ENCODE measurements around the gene IDH1.

IDH1 gene

DNA sequence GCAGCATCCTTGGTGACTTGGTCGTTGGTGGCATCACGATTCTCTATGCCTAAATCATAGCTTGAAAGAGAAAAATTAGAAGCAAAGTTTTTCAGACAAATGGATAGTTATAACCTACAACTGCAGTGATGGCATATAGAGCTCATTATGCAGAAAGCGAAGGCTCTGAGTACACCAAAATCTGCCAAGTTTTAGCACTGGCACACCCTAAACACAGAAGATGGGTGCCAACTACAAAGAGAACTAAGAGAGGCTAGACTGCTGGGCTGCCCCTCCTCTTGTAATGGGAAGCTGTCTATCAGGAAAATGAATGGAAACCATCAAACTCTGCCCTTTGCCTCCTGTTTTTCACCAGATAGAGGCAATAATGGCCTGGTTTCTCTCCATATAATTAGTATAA, 6.3 kb downstream of the IDH1 start:
- Histone ChIP-seq H3K9me3 (ENCODE audit: control insufficient read depth in 1 of 2, low read length in 2 of 2) (no peaks in the 10 kb centered on the region), H3K4me3 (ENCODE audit: low read depth in 1 of 2, low read length in 2 of 2) (no peak overlapping the region), H3K36me3 (ENCODE audit: control insufficient read depth in 1 of 2, insufficient read depth in 2 of 2, low read length in 2 of 2) (peaks cover 35 to 76% of the 10 kb centered on the region in 2 donors), H3K27ac (ENCODE audit: low read depth, low read length) (no peak overlapping the region), H3K27me3 (ENCODE audit: control insufficient read depth in 1 of 2, insufficient read depth in 2 of 2, low read length in 2 of 2) (no peaks in the 10 kb centered on the region), H3K9ac (ENCODE audit: low read depth in 1 of 2, low read length in 2 of 2) (no peak overlapping the region), H3K4me1 (ENCODE audit: control insufficient read depth in 1 of 2, insufficient read depth in 2 of 2, low read length in 2 of 2) (peaks cover 19 to 51% of the 10 kb centered on the region in 2 donors)

GRCh38 chr2:208245746-208246145, 9.1 kb downstream of the IDH1 start:
- H3K27ac ChIP-seq (ENCODE audit: low read depth, low read length) = no peak overlapping the region
- H3K9ac ChIP-seq (ENCODE audit: low read depth in 1 of 2, low read length in 2 of 2) = no peak overlapping the region
- no peaks in the 10 kb centered on the region for H3K9me3 ChIP-seq (ENCODE audit: control insufficient read depth in 1 of 2, low read length in 2 of 2)
- peaks cover 42 to 80% of the 10 kb centered on the region in 2 donors for H3K36me3 ChIP-seq (ENCODE audit: control insufficient read depth in 1 of 2, insufficient read depth in 2 of 2, low read length in 2 of 2)
- no peaks in the 10 kb centered on the region for H3K27me3 ChIP-seq (ENCODE audit: control insufficient read depth in 1 of 2, insufficient read depth in 2 of 2, low read length in 2 of 2)
- H3K4me1 ChIP-seq (ENCODE audit: control insufficient read depth in 1 of 2, insufficient read depth in 2 of 2, low read length in 2 of 2) = peaks cover 0 to 31% of the 10 kb centered on the region in 2 donors
- no peak overlapping the region for H3K4me3 ChIP-seq (ENCODE audit: low read depth in 1 of 2, low read length in 2 of 2)

- Histone ChIP-seq H3K36me3 (ENCODE audit: control insufficient read depth in 1 of 2, insufficient read depth in 2 of 2, low read length in 2 of 2) (peaks cover 46 to 79% of the 10 kb centered on the region in 2 donors), H3K27me3 (ENCODE audit: control insufficient read depth in 1 of 2, insufficient read depth in 2 of 2, low read length in 2 of 2) (no peaks in the 10 kb centered on the region), H3K9ac (ENCODE audit: low read depth in 1 of 2, low read length in 2 of 2) (no peak overlapping the region), H3K4me1 (ENCODE audit: control insufficient read depth in 1 of 2, insufficient read depth in 2 of 2, low read length in 2 of 2) (peaks cover 0 to 26% of the 10 kb centered on the region in 2 donors), H3K27ac (ENCODE audit: low read depth, low read length) (no peak overlapping the region), H3K4me3 (ENCODE audit: low read depth in 1 of 2, low read length in 2 of 2) (no peak overlapping the region), H3K9me3 (ENCODE audit: control insufficient read depth in 1 of 2, low read length in 2 of 2) (no peaks in the 10 kb centered on the region)
Measured at GRCh38 chr2:208244422-208244821, 10.4 kb downstream of the IDH1 start.

DNA sequence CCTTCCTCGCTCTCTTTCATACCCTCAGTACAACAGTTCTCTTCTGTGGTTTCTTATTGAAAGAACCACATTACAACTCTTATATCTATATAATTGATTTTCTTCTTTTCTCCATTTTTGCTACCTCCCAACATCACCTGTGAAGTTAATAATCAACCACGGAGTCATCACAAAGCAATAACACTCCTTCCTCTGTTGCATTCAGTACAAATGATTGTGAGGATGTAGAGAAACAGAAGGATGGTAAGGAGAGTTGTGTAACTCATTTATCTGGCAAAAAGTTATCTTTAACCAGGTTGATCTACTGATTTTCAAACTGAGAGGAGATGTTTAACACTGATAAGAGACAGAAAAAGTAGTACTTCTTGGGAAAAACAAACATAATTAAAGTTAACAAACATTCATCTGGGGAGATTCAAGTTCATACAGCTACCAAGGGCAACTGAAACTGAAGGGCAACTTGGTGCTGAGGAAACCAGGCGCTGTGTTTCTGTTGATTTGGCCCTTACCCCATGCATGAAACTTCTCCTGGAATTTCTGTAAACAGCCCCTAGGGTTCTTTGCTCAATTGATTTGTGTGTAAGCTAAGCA, 14.2 kb downstream of the IDH1 start:
- H3K4me1 ChIP-seq (ENCODE audit: control insufficient read depth in 1 of 2, insufficient read depth in 2 of 2, low read length in 2 of 2) = peaks cover 0 to 17% of the 10 kb centered on the region in 2 donors
- H3K9me3 ChIP-seq (ENCODE audit: control insufficient read depth in 1 of 2, low read length in 2 of 2) = no peaks in the 10 kb centered on the region
- peaks cover 48 to 69% of the 10 kb centered on the region in 2 donors for H3K36me3 ChIP-seq (ENCODE audit: control insufficient read depth in 1 of 2, insufficient read depth in 2 of 2, low read length in 2 of 2)
- H3K4me3 ChIP-seq (ENCODE audit: low read depth in 1 of 2, low read length in 2 of 2) = no peak overlapping the region
- H3K27me3 ChIP-seq (ENCODE audit: control insufficient read depth in 1 of 2, insufficient read depth in 2 of 2, low read length in 2 of 2) = no peaks in the 10 kb centered on the region
- H3K27ac ChIP-seq (ENCODE audit: low read depth, low read length) = no peak overlapping the region
- H3K9ac ChIP-seq (ENCODE audit: low read depth in 1 of 2, low read length in 2 of 2) = no peak overlapping the region

- Histone ChIP-seq H3K4me3 (ENCODE audit: low read depth in 1 of 2, low read length in 2 of 2) (no peak overlapping the region), H3K27me3 (ENCODE audit: control insufficient read depth in 1 of 2, insufficient read depth in 2 of 2, low read length in 2 of 2) (no peaks in the 10 kb centered on the region), H3K27ac (ENCODE audit: low read depth, low read length) (no peak overlapping the region), H3K36me3 (ENCODE audit: control insufficient read depth in 1 of 2, insufficient read depth in 2 of 2, low read length in 2 of 2) (peaks cover 46 to 70% of the 10 kb centered on the region in 2 donors), H3K9ac (ENCODE audit: low read depth in 1 of 2, low read length in 2 of 2) (no peak overlapping the region), H3K9me3 (ENCODE audit: control insufficient read depth in 1 of 2, low read length in 2 of 2) (no peaks in the 10 kb centered on the region), H3K4me1 (ENCODE audit: control insufficient read depth in 1 of 2, insufficient read depth in 2 of 2, low read length in 2 of 2) (peaks cover 0 to 14% of the 10 kb centered on the region in 2 donors)
Measured at GRCh38 chr2:208239770-208240493, 14.9 kb downstream of the IDH1 start.

DNA sequence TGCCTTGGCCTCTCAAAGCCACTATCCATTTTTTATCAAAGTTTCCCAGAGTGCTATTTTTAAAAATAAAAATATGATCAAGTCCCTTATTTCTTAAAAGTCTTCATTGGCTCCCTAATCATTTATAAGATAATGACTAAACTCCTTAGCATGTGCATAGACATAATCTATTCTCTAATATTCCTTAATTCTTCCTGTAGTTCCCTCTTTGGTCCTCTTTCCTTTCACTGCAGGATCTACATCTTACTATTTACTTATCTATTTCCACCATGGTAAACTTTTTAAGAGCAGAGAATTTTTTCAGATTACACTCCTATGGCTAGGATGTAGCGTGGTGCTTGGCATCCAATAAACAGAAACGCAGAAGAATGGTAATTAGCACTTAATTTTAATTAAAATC, 19.0 kb downstream of the IDH1 start:
- no peak overlapping the region for H3K4me3 ChIP-seq (ENCODE audit: low read depth in 1 of 2, low read length in 2 of 2)
- no peaks in the 10 kb centered on the region for H3K9me3 ChIP-seq (ENCODE audit: control insufficient read depth in 1 of 2, low read length in 2 of 2)
- no peak overlapping the region for H3K9ac ChIP-seq (ENCODE audit: low read depth in 1 of 2, low read length in 2 of 2)
- H3K27ac ChIP-seq (ENCODE audit: low read depth, low read length) = no peak overlapping the region
- no peaks in the 10 kb centered on the region for H3K27me3 ChIP-seq (ENCODE audit: control insufficient read depth in 1 of 2, insufficient read depth in 2 of 2, low read length in 2 of 2)
- H3K36me3 ChIP-seq (ENCODE audit: control insufficient read depth in 1 of 2, insufficient read depth in 2 of 2, low read length in 2 of 2) = peaks cover 22 to 38% of the 10 kb centered on the region in 2 donors
- no peaks in the 10 kb centered on the region for H3K4me1 ChIP-seq (ENCODE audit: control insufficient read depth in 1 of 2, insufficient read depth in 2 of 2, low read length in 2 of 2)

GRCh38 chr2:208234786-208235185, 20.1 kb downstream of the IDH1 start:
- H3K27ac ChIP-seq (ENCODE audit: low read depth, low read length) = no peak overlapping the region
- no peak overlapping the region for H3K9ac ChIP-seq (ENCODE audit: low read depth in 1 of 2, low read length in 2 of 2)
- H3K4me1 ChIP-seq (ENCODE audit: control insufficient read depth in 1 of 2, insufficient read depth in 2 of 2, low read length in 2 of 2) = no peaks in the 10 kb centered on the region
- no peak overlapping the region for H3K4me3 ChIP-seq (ENCODE audit: low read depth in 1 of 2, low read length in 2 of 2)
- peaks cover 16 to 30% of the 10 kb centered on the region in 2 donors for H3K36me3 ChIP-seq (ENCODE audit: control insufficient read depth in 1 of 2, insufficient read depth in 2 of 2, low read length in 2 of 2)
- H3K9me3 ChIP-seq (ENCODE audit: control insufficient read depth in 1 of 2, low read length in 2 of 2) = no peaks in the 10 kb centered on the region
- no peaks in the 10 kb centered on the region for H3K27me3 ChIP-seq (ENCODE audit: control insufficient read depth in 1 of 2, insufficient read depth in 2 of 2, low read length in 2 of 2)

GRCh38 chr2:208228476-208228875, 26.4 kb downstream of the IDH1 start:
- H3K27ac ChIP-seq (ENCODE audit: low read depth, low read length) = no peak overlapping the region
- H3K9ac ChIP-seq (ENCODE audit: low read depth in 1 of 2, low read length in 2 of 2) = no peak overlapping the region
- no peaks in the 10 kb centered on the region for H3K4me1 ChIP-seq (ENCODE audit: control insufficient read depth in 1 of 2, insufficient read depth in 2 of 2, low read length in 2 of 2)
- no peaks in the 10 kb centered on the region for H3K27me3 ChIP-seq (ENCODE audit: control insufficient read depth in 1 of 2, insufficient read depth in 2 of 2, low read length in 2 of 2)
- no peaks in the 10 kb centered on the region for H3K36me3 ChIP-seq (ENCODE audit: control insufficient read depth in 1 of 2, insufficient read depth in 2 of 2, low read length in 2 of 2)
- no peaks in the 10 kb centered on the region for H3K9me3 ChIP-seq (ENCODE audit: control insufficient read depth in 1 of 2, low read length in 2 of 2)
- H3K4me3 ChIP-seq (ENCODE audit: low read depth in 1 of 2, low read length in 2 of 2) = no peak overlapping the region

DNA sequence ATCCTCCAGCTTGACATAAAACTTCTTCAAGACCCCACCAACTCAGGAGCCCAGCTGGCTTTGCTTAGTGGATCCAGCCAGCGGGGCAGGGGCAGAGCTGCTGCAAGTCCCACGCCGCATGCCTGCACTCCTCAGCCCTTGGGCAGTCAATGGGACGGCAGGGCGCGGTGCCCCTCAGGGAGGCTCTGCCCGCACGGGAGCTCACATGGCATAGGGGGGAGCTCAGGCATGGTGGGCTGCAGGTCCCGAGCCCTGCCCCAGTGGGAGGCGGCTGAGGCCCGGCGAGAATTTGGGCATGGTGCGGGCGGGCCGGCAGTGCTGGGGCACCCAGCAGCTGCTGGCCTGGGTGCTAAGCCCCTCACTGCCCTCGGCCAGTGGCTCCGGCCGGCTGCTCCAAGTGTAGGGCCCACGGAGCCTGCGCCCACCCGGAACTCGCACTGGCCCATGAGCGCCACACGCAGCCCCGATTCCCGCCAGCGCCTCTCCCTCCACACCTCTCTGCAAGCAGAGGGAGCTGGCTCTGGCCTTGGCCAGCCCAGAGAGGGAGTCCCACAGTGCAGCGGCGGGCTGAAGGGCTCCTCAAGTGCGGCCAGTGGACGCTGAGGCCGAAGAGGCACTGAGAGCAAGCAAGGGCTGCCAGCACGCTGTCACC, 27.2 kb downstream of the IDH1 start:
- no peaks in the 10 kb centered on the region for H3K9me3 ChIP-seq (ENCODE audit: control insufficient read depth in 1 of 2, low read length in 2 of 2)
- no peak overlapping the region for H3K9ac ChIP-seq (ENCODE audit: low read depth in 1 of 2, low read length in 2 of 2)
- H3K4me3 ChIP-seq (ENCODE audit: low read depth in 1 of 2, low read length in 2 of 2) = no peak overlapping the region
- no peaks in the 10 kb centered on the region for H3K27me3 ChIP-seq (ENCODE audit: control insufficient read depth in 1 of 2, insufficient read depth in 2 of 2, low read length in 2 of 2)
- H3K4me1 ChIP-seq (ENCODE audit: control insufficient read depth in 1 of 2, insufficient read depth in 2 of 2, low read length in 2 of 2) = no peaks in the 10 kb centered on the region
- no peaks in the 10 kb centered on the region for H3K36me3 ChIP-seq (ENCODE audit: control insufficient read depth in 1 of 2, insufficient read depth in 2 of 2, low read length in 2 of 2)
- H3K27ac ChIP-seq (ENCODE audit: low read depth, low read length) = no peak overlapping the region

GRCh38 chr2:208224802-208225201, 30.1 kb downstream of the IDH1 start:
- no peaks in the 10 kb centered on the region for H3K27me3 ChIP-seq (ENCODE audit: control insufficient read depth in 1 of 2, insufficient read depth in 2 of 2, low read length in 2 of 2)
- H3K9ac ChIP-seq (ENCODE audit: low read depth in 1 of 2, low read length in 2 of 2) = no peak overlapping the region
- no peak overlapping the region for H3K27ac ChIP-seq (ENCODE audit: low read depth, low read length)
- H3K36me3 ChIP-seq (ENCODE audit: control insufficient read depth in 1 of 2, insufficient read depth in 2 of 2, low read length in 2 of 2) = no peaks in the 10 kb centered on the region
- H3K4me1 ChIP-seq (ENCODE audit: control insufficient read depth in 1 of 2, insufficient read depth in 2 of 2, low read length in 2 of 2) = no peaks in the 10 kb centered on the region
- H3K4me3 ChIP-seq (ENCODE audit: low read depth in 1 of 2, low read length in 2 of 2) = no peak overlapping the region
- H3K9me3 ChIP-seq (ENCODE audit: control insufficient read depth in 1 of 2, low read length in 2 of 2) = no peaks in the 10 kb centered on the region

Data from duodenal mucosa (tissue), 2 donors.